Fibroblast of pulmonary artery (primary cell): ENCODE results near the gene MAMDC2.
A peak's percentile ranks its signal among the peaks of the same experiment; 100 is the strongest.

Experiments used
- DNase-seq: peaks from one replicate; pipeline ENCODE4 v3.0.0-alpha.2; 2010; ENCODE audit warnings: low read depth
- H3K4me3 ChIP-seq: replicated peaks from 2 replicates; pipeline ENCODE4 v1.5.1; 2011; ENCODE audit warnings: low read depth, mild to moderate bottlenecking, control low read depth, low read length, moderate library complexity
- CTCF ChIP-seq: IDR thresholded peaks from 2 replicates; pipeline ENCODE4 v1.5.1; 2011; ENCODE audit warnings: mild to moderate bottlenecking, control low read depth, low read length, inconsistent platforms; ENCODE audit errors: missing control alignments

Gene MAMDC2

GRCh38 chr9:70255486-70255885, 211.8 kb downstream of the MAMDC2 start:
- H3K4me3 ChIP-seq = peak overlapping the region; percentile 44
- peak; percentile 22 for DNase-seq
- TF ChIP-seq CTCF = no peak

- TF ChIP-seq CTCF = no peak
- DNase-seq = peak; percentile 83
- peak overlapping the region; percentile 44 for H3K4me3 ChIP-seq
Observed at GRCh38 chr9:70256123-70256551, 212.5 kb downstream of the MAMDC2 start.

GRCh38 chr9:70257502-70257901, 213.9 kb downstream of the MAMDC2 start:
- no peak for TF ChIP-seq CTCF
- H3K4me3 ChIP-seq = peak overlapping the region; percentile 86
- DNase-seq = no peak

- no peak for TF ChIP-seq CTCF
- peak overlapping the region; percentile 86 for H3K4me3 ChIP-seq
- DNase-seq = peak; percentile 48
Observed at GRCh38 chr9:70257991-70258691, 214.5 kb downstream of the MAMDC2 start.

GRCh38 chr9:70258692-70259511, 215.3 kb downstream of the MAMDC2 start, which contains the start of gene SMC5:
SMC5 (plus strand) TSS chr9:70258978; CDS start chr9:70259079, 101 bp downstream.
- H3K4me3 ChIP-seq = peak within 1 kb of the TSS; percentile 86
- DNase-seq = peak; percentile 95
- no peak for TF ChIP-seq CTCF

- peak overlapping the region; percentile 86 for H3K4me3 ChIP-seq
- no peak for DNase-seq
- TF ChIP-seq CTCF = no peak
Observed at GRCh38 chr9:70259512-70259802, 215.8 kb downstream of the MAMDC2 start.

- no peak for TF ChIP-seq CTCF
- no peak for DNase-seq
- peak overlapping the region; percentile 86 for H3K4me3 ChIP-seq
Observed at GRCh38 chr9:70260007-70260443, 216.4 kb downstream of the MAMDC2 start.
